Measurements from ENCODE around the gene SMIM9. TPM values are rescaled to one million over a fixed set of nuclear protein-coding genes. Genes with fewer than 3 reads are reported as not detected.
A peak's percentile ranks its signal among the peaks of the same experiment; 100 is the strongest.

SMIM9 gene
- total and polyA plus RNA-seq, 11 donors, result 0.29 to 0.32 TPM; not detected in 9

DNA sequence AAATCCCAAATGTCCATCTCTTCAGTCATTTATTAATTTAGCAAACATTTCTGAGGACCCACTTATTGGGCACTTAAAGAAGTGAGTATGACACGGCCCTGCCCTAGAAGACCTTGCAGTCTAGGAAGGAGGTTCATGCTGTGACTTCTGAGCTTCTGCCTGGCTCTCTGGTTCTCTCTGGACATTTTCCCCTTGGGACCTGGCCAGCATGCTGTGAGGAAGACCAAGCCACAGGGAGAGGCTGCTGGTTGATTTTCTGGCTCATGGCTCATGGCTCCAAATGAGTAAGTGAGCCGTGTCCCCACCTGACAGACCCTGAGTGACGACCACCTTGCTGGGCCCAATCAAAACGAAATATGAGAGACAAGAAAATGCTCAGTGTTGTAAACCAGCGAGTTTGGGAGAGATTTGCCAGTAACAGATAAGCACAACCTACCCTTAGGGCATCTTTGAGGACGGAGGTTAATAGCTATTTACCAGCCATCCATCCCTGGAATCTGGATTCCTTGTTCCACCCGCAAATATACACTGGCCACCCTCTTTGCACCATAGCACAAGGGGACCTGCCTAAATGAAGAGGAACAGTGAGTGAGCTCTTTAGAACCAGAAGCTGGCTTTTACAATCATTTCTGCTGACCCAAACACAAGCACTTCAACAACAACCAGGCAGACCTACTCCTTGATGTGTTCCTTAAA lies 30.1 kb downstream of the SMIM9 start:
- ATAC-seq, result peak in 1 of 4 donors; percentile 2
- intact Hi-C loops (cut with DNase I), result loop anchor here in 1 of 10 donors (2.0 kb wide), 1 partner anchor 42 kb away; the partner anchor contains the start of gene DKC1
- TF ChIP-seq POLR2A (IDR thresholded peaks at IDR 0.05), result no peak
- TF ChIP-seq, protein P1, sequence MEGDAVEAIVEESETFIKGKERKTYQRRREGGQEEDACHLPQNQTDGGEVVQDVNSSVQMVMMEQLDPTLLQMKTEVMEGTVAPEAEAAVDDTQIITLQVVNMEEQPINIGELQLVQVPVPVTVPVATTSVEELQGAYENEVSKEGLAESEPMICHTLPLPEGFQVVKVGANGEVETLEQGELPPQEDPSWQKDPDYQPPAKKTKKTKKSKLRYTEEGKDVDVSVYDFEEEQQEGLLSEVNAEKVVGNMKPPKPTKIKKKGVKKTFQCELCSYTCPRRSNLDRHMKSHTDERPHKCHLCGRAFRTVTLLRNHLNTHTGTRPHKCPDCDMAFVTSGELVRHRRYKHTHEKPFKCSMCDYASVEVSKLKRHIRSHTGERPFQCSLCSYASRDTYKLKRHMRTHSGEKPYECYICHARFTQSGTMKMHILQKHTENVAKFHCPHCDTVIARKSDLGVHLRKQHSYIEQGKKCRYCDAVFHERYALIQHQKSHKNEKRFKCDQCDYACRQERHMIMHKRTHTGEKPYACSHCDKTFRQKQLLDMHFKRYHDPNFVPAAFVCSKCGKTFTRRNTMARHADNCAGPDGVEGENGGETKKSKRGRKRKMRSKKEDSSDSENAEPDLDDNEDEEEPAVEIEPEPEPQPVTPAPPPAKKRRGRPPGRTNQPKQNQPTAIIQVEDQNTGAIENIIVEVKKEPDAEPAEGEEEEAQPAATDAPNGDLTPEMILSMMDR (IDR thresholded peaks at IDR 0.05), result no peak
- peak overlapping the region in 11 of 12 donors; percentile 65 to 88 (median 73) for H3K27ac ChIP-seq
- 34 to 40% (median 37%) methylated on average over 7 of the region's 7 CpGs for WGBS, 4 donors
- no peak for DNase-seq
- H3K36me3 ChIP-seq, result no peaks in the 10 kb centered on the region
- no peaks in the 10 kb centered on the region for H3K9me3 ChIP-seq
- peaks cover 0 to 14% (median 0%) of the 10 kb centered on the region in 9 donors for H3K27me3 ChIP-seq
- H3K4me1 ChIP-seq, result peaks cover 0 to 22% (median 8%) of the 10 kb centered on the region in 12 donors
- H3K4me3 ChIP-seq, result peak overlapping the region; percentile 43 to 93 (median 69)

DNA sequence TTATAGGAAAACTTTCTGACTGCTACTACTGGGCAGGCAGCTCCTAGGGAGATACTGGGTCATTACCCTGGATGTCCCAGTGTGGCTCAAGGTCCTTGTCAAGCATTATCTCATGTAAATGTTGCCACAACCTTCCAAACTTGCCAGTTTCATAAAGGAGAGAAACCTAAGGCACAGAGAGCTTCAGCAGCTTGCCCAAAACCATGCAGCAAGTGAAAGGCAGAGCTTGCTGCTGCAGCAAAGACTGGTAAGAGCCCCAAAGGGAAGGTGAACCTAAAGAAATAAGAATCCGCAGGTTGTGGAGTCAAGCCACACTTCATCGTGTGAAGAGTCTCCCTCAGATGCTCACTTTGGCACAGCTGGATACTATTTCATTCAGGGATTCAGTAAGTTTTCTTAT lies 31.5 kb downstream of the SMIM9 start:
- DNase-seq (no peak), ATAC-seq (no peak)
- TF ChIP-seq, protein P1 (IDR thresholded peaks at IDR 0.05), result no peak
- TF ChIP-seq POLR2A (IDR thresholded peaks at IDR 0.05), result no peak
- Histone ChIP-seq H3K4me3 (peak overlapping the region in 1 of 12 donors; percentile 73), H3K9me3 (no peaks in the 10 kb centered on the region), H3K27ac (peak overlapping the region in 1 of 12 donors; percentile 88), H3K36me3 (no peaks in the 10 kb centered on the region), H3K4me1 (peaks cover 0 to 23% (median 8%) of the 10 kb centered on the region in 12 donors), H3K27me3 (peaks cover 0 to 14% (median 0%) of the 10 kb centered on the region in 9 donors)
- 66 to 85% (median 79%) methylated on average over 2 of the region's 2 CpGs for WGBS, 4 donors
- intact Hi-C loops (cut with DNase I), result no loop called here

DNA sequence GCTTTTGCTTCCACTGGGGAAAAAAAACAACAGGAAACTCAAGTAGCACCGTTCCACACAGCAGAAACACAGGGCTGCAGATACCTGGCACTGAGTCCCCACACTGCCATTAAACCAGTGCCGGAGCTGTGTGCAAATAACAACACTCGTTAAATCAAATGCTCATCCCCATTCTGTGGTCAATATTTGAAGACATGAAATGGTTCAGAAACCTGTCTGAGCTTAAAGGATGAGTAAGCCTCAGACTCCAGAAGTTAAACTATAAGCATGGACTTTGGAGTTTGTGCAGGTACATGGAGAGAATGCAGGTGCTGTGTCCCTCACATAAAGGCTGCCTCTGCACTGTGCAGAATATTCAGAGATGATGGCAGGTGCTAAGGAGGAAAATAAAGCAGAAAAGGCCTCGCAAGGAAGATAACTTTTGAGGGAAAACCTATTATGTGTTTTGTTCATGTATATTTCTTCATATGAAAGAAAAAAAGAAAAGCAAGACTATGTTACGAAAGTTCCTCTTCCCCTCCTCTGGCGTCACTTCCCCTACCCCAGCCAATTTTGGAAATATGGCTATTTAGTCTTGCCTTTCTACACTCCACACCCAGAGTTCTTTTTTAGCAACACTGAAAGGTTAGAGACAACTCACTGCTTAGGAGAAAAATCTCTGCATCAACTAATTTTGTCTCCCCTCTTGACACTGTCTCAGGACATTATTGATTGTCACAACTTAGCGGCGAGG lies 33.8 kb downstream of the SMIM9 start:
- Histone ChIP-seq H3K4me3 (no peak overlapping the region), H3K9me3 (no peaks in the 10 kb centered on the region), H3K4me1 (peaks cover 0 to 21% (median 8%) of the 10 kb centered on the region in 12 donors), H3K36me3 (no peaks in the 10 kb centered on the region), H3K27me3 (peaks cover 0 to 14% (median 0%) of the 10 kb centered on the region in 9 donors), H3K27ac (peak overlapping the region in 2 of 12 donors; percentile 34 to 88)
- intact Hi-C loops (cut with DNase I), result no loop called here
- DNase-seq (no peak), ATAC-seq (no peak)
- TF ChIP-seq, protein P1 (IDR thresholded peaks at IDR 0.05), result no peak
- no peak for TF ChIP-seq POLR2A (IDR thresholded peaks at IDR 0.05)
- WGBS, 4 donors, result 72 to 79% (median 75%) methylated on average over 8 of the region's 8 CpGs
